Measurements from ENCODE around the gene ELP1.

Gene ELP1

GRCh38 chr9:108882052-108882888, 51.7 kb downstream of the ELP1 start:
- H3K4me3 ChIP-seq (ENCODE audit: low read length), result no peak overlapping the region
- no peak for TF ChIP-seq ZNF274 (IDR thresholded peaks at IDR 0.05; ENCODE audit: low read depth, low read length)

GRCh38 chr9:108880738-108881316, 53.1 kb downstream of the ELP1 start:
- no peak overlapping the region for H3K4me3 ChIP-seq (ENCODE audit: low read length)
- no peak for TF ChIP-seq ZNF274 (IDR thresholded peaks at IDR 0.05; ENCODE audit: low read depth, low read length)

- no peak overlapping the region for H3K4me3 ChIP-seq (ENCODE audit: low read length)
- TF ChIP-seq ZNF274 (IDR thresholded peaks at IDR 0.05; ENCODE audit: low read depth, low read length), result no peak
Measured at GRCh38 chr9:108877524-108877923, 56.4 kb downstream of the ELP1 start.

- no peak overlapping the region for H3K4me3 ChIP-seq (ENCODE audit: low read length)
- no peak for TF ChIP-seq ZNF274 (IDR thresholded peaks at IDR 0.05; ENCODE audit: low read depth, low read length)
Measured at GRCh38 chr9:108876425-108876824, 57.5 kb downstream of the ELP1 start.

GRCh38 chr9:108874058-108874788, 59.7 kb downstream of the ELP1 start:
- TF ChIP-seq ZNF274 (IDR thresholded peaks at IDR 0.05; ENCODE audit: low read depth, low read length), result no peak
- H3K4me3 ChIP-seq (ENCODE audit: low read length), result no peak overlapping the region

GRCh38 chr9:108869092-108869725, 64.7 kb downstream of the ELP1 start:
- no peak for TF ChIP-seq ZNF274 (IDR thresholded peaks at IDR 0.05; ENCODE audit: low read depth, low read length)
- no peak overlapping the region for H3K4me3 ChIP-seq (ENCODE audit: low read length)

- no peak overlapping the region for H3K4me3 ChIP-seq (ENCODE audit: low read length)
- no peak for TF ChIP-seq ZNF274 (IDR thresholded peaks at IDR 0.05; ENCODE audit: low read depth, low read length)
Measured at GRCh38 chr9:108867829-108868228, 66.1 kb downstream of the ELP1 start.

- TF ChIP-seq ZNF274 (IDR thresholded peaks at IDR 0.05; ENCODE audit: low read depth, low read length), result no peak
- H3K4me3 ChIP-seq (ENCODE audit: low read length), result no peak overlapping the region
Measured at GRCh38 chr9:108867116-108867515, 66.8 kb downstream of the ELP1 start.

GRCh38 chr9:108866001-108866420, 67.9 kb downstream of the ELP1 start:
- no peak for TF ChIP-seq ZNF274 (IDR thresholded peaks at IDR 0.05; ENCODE audit: low read depth, low read length)
- H3K4me3 ChIP-seq (ENCODE audit: low read length), result no peak overlapping the region

- H3K4me3 ChIP-seq (ENCODE audit: low read length), result no peak overlapping the region
- no peak for TF ChIP-seq ZNF274 (IDR thresholded peaks at IDR 0.05; ENCODE audit: low read depth, low read length)
Measured at GRCh38 chr9:108865037-108865436, 68.9 kb downstream of the ELP1 start.

- no peak overlapping the region for H3K4me3 ChIP-seq (ENCODE audit: low read length)
- no peak for TF ChIP-seq ZNF274 (IDR thresholded peaks at IDR 0.05; ENCODE audit: low read depth, low read length)
Measured at GRCh38 chr9:108864446-108864845, 69.5 kb downstream of the ELP1 start.

- no peak overlapping the region for H3K4me3 ChIP-seq (ENCODE audit: low read length)
- TF ChIP-seq ZNF274 (IDR thresholded peaks at IDR 0.05; ENCODE audit: low read depth, low read length), result no peak
Measured at GRCh38 chr9:108863891-108864290, 70.0 kb downstream of the ELP1 start.

GRCh38 chr9:108861997-108862396, 71.9 kb downstream of the ELP1 start, which contains the start of gene ACTL7A:
TSS of gene ACTL7A (plus strand) at chr9:108862266. CDS start at chr9:108862323, 57 bp downstream.
- no peak within 1 kb of the TSS for H3K4me3 ChIP-seq (ENCODE audit: low read length)
- no peak for TF ChIP-seq ZNF274 (IDR thresholded peaks at IDR 0.05; ENCODE audit: low read depth, low read length)

GRCh38 chr9:108861464-108861863, 72.5 kb downstream of the ELP1 start:
- no peak for TF ChIP-seq ZNF274 (IDR thresholded peaks at IDR 0.05; ENCODE audit: low read depth, low read length)
- H3K4me3 ChIP-seq (ENCODE audit: low read length), result no peak overlapping the region

All from GM08714 (cell line).